K562 treated with DMSO at 1 percent for 12 hours (cell line): ENCODE results near the gene HTR4. TPM values are rescaled to one million over a fixed set of nuclear protein-coding genes. Genes with fewer than 3 reads are reported as not detected.

Experiments used
- total RNA-seq: library from RNA; unstranded; fragments of 300-600 nt; gene quantifications from 2 replicates; pipeline ENCODE4 v1.2.3, GENCODE V29; 2022; ENCODE audit not compliant: insufficient read depth

Gene HTR4
- total RNA-seq = not detected in 2 replicates

GRCh38 chr5:148653836-148654781 lies at the start of gene HTR4:
Gene HTR4 (minus strand): TSS chr5:148654527. CDS start chr5:148637014, 17,513 bp downstream.

Other genes with a start within 250 kb of the HTR4 start
- gene ADRB2, start 172.1 kb upstream of the HTR4 start, total RNA-seq = not detected in 2 replicates